ENCODE results near the gene PPP2R5A.
A peak's percentile ranks its signal among the peaks of the same experiment; 100 is the strongest.
"Not testable (repeated sequence)": the region's sequence is repeated elsewhere in the genome, so short reads cannot be mapped to it uniquely, and the experiment has no call there.

The PPP2R5A gene

DNA sequence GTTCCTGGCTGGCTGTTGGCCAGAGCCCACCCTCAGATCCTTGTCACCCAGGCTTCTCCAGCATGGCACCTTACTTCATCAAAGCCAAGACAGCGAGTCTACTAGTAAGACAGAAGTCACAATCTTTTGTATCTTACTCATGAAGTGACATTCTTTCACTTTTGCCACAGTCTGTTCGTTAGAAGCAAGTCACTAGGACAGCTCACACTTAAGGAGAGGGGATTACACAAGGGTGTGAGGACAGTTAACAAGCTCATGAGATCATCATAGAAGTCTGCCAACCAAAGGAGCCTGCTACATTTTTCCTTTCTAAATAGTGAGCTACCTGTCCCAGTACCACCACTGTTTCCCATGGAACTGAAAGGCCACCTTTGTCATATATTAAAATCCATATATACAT is 68.0 kb downstream of the PPP2R5A start:
- no peak for DNase-seq

DNA sequence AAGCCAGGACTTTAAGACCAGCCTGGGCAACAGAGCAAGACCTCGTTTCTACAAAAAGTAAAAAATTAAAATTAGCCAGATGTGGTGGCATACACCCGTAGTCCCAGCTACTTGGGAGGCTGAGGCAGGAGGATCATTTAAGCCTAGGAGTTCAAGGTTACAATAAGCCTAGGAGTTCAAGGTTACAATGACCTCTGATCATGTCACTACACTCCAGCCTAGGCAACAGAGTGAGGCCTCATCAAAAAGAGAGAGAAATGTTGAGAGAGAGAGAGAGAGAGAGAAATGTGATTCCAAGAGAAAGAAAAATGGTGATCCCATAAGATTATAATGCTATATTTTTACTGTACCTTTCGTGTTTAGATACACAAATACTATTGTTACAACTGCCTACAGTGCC is 69.3 kb downstream of the PPP2R5A start:
- no peak for DNase-seq

DNA sequence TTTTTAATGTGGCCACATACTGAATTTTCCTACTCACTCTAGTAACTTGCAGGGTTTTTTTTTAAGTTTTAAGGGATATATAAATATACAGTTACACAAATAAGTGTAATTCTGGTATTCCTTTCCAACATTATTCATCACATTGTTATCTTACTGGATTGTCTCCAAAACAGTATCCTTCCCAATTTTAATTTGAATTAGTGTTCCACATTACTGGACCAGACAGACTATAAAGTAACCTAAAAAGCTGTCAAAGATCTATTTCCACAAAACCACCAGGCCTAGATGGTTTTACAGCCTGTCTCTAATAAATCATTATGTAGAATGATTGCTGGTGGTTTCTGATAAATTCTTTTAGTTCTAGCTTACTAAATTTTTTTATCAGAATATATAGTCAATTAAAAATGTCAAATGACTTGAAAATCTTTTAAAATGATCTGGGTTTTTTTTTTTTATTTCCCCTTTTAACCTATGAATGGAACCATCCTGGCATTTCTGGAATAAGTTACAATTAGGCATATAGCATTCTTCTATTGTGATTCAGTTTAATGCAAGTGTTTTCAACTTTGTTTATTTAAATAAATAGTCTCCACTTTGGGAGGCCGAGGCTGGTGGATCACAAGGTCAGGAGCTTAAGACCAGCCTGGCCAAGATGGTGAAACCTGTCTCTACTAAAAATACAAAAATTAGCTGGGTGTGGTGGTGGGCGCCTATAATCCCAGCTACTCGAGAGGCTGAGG is 70.2 kb downstream of the PPP2R5A start:
- DNase-seq = no peak

DNA sequence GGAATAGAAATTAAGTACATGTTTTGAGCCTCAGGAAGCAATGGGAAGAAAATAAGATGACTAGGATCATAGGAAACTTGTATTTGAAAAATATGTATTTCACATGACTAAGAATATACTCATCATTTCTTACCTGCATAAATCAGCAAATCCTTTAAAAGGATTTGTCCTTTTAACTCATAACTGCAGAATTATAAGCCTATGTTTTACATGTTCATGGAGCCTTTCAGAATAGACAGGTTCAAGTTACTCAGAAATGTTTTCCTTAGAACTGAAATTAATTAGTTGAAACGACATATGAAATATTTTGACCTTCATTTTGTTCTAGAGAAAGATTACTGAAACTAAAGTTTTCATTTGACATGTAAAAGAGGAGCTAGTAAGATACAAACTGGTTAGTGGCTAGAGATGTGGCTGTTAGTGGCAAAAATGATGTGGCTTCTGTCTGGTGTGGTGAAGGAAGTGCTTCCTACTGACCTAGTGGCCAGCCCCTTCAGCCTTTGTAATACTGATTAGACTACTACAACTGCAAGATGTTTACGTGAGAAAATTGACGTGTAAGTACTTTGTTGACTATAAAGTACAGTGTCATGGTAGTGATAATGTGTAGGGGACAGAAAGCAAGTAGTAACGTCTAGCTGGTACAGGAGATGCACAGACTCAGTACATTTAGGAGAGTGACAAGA is 74.7 kb downstream of the PPP2R5A start:
- no peak for DNase-seq

DNA sequence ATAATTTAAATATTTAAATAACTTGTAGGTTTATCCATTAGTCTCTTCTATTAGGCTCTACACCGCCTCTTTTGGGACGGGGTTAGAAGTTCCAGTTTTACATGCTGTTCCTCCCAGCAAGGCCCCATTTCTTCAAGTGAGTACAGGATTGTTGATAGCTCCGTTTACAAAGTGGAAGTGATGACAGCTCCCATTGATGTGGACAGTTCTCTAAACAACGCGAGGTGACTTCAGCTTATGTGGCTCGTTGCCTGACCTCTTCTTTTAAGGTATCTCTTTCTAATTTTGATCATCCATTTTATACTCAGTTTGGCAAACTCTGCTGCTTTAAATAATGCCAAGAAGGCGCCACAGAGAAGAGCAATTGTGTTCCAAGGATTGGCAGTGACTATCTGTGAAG is 79.8 kb downstream of the PPP2R5A start:
- no peak for DNase-seq

DNA sequence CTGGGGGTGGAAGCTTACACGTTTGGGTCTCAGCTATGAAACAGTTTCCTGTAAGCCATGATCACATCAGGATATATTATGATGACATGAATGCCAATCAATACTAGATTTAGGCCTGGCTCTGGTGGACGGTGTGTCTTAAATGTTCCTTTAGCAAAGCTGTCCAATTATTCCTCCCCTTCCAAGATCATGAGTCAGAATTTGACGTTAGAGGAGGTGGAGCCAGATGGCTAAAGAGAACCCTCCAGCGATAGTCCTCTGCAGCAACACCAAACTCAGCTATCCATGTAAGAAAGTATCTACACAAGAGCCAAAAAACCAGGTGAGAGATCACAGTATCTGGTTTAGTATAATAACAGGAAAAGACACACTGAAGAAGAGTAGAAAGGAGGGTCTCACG is 81.7 kb downstream of the PPP2R5A start:
- no peak for DNase-seq

DNA sequence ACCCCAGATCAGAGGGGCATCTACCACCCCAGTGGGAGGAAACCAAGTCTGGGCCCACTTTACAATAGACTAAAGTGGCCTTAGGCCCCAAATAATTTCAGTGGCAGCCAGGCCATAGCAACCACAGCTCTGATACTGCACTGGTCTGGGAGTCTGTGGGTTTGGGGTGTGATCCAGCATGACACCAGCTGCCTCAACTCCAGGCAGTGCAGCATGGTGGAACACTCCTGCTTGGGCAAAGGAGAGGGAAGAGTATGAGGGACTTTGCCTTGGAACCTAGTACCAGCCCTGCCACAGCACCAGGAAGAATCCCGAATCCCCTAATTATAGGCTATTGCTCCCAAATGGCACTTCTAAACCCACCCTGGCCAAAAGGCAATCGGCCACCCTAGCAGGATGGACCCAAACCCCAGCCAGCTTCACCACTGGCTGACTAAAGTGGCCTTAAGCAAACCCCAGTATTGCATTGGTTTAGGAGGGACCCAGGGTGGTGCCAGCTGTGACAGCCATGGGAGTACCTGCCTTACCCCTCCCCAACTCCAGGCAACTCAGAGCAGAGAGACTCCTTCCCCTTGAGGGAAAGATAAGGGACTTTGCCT is 82.4 kb downstream of the PPP2R5A start:
- DNase-seq = no peak

DNA sequence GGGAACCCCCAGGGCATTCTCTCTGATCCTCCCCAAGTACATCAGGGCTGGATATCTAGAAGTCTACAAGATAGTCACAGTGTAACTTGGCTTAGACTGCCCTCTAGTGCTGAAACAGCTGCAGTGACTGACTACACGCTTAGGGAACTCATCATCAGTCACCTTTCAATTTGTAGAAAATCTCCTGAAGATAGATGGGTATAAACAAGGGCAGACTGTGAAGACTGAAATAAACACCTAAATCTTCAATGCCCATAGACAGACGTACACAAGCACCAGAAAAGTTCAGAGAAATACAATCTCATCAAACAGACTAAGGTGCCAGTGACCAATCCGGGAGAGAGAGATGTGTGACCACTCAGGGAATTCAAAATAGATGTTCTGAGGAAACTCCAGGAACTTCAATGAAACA is 82.9 kb downstream of the PPP2R5A start:
- peak in 16 of 56 donors; percentile 6 to 51 (median 22) for DNase-seq

DNA sequence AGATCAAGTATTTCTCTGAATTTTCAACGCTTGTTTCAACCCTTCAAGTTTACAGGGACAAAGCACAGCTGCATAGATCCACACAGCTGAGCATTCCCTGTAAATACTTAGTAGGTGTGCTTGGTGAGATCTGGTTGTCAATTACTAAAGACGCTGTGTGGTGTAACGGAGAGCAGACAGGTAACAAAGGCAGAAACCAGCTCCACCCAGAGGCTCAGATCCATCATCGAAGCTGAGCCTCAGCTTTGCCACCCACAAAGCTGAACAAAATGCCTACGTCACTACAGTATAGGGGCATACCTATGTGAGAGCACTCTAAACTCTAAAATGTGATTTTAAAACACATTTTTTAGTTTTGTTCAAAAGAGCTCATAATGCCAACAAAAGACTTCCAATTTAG is 90.8 kb downstream of the PPP2R5A start:
- peak in 2 of 56 donors; percentile 10 to 22 for DNase-seq

DNA sequence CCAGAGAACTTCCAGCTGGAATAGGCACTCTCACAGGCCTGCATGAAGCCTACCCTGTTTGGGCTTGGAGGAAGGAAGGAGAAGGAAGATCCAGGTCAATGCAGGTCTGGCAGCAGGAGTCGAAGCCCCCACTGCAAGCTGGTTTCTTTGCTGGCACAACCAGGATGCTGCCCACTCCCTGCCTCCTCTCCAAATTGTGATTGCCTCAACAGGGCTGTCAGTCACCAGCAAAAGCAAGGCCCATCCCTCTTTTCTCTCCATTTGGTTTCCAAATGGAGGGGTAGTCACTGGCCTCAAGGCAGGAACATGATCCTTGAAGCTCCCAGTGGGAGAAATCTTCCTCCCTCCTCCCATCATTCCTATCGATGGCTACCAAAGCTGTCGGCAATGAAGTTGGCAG is 92.4 kb downstream of the PPP2R5A start:
- DNase-seq = no peak

DNA sequence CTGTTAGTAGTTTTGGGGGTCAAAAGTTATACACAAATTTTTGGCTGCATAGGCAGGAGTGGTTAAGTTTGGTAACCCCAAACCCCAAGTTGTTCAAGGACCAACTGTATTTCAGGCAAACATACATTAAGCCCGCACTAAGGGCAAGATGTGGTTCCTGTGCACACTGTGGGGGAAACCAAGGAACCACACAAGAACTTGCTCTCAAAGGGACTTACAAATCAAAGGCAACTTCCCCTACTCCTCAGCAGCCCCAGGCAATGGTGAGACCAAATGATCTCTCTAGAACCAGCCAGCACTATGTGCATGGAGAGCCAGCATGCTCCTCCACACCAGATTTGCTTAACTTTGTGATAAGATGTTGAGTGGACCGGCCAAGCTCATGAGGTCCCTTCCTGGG is 94.2 kb downstream of the PPP2R5A start:
- no peak for DNase-seq

DNA sequence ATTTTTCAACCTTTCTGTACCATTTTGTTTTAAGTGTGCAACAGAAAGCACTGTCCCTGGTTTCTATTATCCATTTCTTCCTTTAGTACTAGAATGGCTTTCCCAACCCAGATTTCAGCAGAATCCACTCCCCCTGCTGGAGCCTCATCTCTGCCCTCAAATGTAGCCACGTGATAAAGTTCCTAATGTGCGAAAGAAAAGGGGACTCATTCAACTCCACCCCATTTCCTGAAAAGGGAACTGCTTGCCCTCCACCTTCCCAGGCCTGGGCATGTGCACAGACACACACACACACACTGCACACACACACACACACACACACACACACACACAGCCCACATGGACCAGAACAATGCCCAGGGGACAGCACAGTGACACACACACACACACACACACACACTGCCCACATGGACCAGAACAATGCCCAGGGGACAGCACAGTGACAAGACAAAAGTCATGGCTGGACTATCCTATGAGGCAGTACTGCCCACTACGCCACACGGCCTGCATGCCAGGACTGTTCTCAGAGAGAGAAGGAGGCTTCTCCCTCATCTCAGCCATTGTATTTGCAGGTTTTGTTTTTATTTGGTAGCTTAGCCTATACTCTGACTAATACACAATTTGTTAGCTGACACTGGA is 96.3 kb downstream of the PPP2R5A start:
- no peak for DNase-seq

DNA sequence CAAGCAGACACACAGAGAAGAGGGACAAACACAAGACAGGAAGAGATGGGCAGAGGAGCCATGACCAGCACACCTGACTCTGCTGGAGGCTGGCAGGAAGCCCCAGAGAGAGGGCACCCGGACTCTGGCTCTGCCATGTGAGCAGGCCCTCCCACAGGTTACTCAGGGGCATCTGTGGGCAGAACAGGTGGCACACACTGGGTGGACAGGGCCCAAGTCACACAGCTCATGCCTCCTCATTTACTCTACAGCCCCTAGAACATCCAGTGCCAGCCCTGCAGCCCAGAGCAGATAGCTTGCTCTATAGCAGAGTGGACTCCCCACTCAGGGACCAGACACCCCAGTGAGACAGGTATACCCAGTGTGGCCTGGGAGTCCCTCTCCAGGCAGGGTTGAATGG is 100.8 kb downstream of the PPP2R5A start:
- DNase-seq = no peak

DNA sequence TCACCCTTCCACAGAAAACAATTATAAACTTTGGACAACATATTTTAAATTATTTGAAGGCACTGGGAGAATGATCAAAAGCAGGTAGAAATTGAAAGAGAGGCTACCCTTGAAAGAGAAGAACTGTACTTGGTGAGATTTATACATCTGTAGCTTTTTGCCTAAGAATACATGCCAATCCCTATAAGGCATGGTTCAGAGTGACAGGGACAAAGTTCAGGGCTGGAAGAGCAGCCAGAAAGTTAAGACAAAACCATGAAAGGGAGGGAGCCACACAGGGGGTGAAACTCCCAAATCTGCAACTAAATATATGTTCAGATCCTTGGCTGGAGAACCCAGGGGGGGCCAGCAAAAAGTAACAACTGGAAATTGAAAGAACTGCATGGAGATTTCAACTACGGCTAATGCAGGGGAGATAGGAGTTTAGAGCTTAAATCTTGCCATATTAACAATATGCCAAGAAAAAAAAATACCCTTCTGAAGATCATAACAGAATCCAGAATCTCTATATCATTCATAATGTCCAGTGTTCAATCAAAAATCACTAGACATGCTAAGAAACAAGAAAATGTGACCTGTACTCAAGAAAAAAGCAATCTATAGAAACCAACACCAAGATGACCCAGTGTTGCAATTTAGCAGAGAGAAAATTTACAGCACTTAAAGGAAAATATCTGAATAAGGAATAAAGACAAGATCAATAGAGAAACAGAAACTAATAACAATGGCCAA is 103.9 kb downstream of the PPP2R5A start:
- no peak for DNase-seq

DNA sequence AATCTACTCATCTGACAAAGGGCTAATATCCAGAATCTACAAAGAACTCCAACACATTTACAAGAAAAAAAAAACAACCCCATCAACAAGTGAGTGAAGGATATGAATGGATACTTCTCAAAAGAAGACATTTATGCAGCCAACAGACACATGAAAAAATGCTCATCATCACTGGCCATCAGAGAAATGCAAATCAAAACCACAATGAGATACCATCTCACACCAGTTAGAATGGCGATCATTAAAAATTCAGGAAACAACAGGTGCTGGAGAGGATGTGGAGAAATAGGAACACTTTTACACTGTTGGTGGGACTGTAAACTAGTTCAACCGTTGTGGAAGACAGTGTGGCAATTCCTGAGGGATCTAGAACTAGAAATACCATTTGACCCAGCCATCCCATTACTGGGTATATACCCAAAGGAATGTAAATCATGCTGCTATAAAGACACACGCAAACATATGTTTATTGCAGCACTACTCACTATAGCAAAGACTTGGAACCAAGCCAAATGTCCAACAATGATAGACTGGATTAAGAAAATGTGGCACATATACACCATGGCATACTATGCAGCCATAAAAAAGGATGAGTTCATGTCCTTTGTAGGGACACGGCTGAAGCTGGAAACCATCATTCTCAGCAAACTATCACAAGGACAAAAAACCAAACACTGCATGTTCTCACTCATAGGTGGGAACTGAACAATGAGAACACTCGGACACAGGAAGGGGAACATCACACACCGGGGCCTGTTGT is 110.6 kb downstream of the PPP2R5A start:
- not testable (repeated sequence) for DNase-seq

DNA sequence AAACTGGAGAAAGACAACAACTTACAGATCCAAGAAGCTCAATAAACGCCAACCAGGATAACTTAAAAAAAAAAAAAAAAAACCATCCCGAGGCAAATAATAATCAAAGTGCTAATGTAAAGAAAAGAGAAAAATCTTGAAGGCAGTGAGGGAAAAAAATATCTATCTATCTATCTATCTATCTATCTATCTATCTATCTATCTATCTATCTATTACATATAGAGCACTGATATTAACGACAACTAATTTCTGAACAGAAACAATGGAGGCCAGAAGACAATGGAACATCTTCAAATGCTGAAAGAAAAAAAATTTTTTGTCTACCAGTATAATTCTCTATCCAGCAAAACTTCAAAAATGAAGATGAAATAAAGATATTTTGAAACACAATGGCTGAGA is 111.4 kb downstream of the PPP2R5A start:
- no peak for DNase-seq

DNA sequence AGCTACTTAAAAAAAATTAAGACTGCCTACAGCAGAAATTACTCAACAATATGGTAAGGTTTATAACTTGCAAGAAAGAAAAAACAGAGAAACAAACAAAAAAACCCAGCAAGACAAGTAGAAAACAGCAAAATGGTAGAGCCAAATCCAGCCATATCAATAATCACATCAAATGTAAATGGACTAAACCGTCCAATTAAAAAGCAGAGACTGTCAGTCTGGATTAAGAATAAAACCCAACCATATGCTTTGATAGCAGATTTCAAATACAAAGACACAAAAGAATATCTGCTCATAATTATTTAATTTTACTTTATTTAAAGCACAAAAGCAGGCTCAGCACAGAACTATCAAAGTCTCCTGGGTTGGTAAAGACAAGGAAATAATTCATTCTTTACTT is 112.0 kb downstream of the PPP2R5A start:
- DNase-seq = no peak

DNA sequence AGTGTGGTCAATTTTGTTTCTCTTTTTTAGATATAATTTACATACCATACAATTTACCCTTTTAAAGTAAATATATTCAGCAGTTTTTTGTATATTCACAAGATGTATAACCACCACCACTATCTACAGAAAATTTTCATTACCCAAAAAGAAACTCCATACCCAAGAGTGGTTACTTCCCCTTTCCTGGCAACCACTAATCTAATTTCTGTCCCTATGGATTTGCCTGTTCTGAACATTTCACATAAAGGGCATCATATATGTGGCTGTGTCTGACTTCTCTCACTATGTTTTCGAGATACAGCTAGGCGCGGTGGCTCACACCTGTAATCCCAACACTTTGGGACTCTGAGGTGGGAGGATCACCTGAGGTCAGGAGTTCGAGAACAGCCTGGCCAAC is 115.8 kb downstream of the PPP2R5A start:
- no peak for DNase-seq

DNA sequence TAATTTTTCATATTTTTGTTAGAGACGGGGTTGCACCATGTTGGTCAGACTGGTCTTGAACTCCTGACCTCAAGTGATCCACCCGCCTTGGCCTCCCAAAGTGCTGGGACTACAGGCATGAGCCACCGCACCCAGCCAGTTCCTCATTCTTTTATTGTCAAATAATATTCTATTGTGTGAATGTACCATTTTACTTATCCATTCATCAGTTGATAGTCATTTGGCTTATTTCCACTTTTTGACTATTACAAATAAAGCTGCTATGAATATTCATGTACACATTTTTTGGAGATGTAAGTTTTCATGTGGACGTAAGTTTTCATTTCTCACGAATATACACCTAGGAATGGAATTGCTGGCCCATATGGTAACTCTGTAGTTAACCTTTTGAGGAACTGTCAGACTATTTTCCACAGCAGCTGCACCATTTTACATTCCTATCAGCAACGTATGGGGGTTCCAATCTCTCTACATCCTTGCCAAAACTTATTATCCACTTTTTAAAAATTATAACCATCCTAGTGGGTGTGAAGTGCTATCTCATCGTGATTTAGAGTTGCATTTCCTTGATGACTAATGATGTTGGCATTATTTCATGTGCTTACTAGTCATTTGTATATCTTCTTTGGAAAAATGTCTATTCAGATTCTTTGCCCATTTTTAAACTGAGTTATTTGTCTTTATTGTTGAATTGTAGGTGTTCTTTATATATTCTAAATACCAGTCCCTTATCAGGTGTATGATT is 116.8 kb downstream of the PPP2R5A start:
- no peak for DNase-seq
